Large intestine (tissue), 3 donors: ENCODE measurements around the gene PHLDA2. TPM values are rescaled to one million over a fixed set of nuclear protein-coding genes. Genes with fewer than 3 reads are reported as not detected.

ENCODE experiments used
- DNase-seq, 2 donors: peaks; one replicate each; pipeline versions ENCODE4 v3.0.0 to v3.0.0-alpha.2; 2013
- H3K27ac ChIP-seq: one replicate; pipeline ENCODE4 v1.5.1; 2013; ENCODE audit warnings: low read length
- H3K27me3 ChIP-seq: 2 replicates; pipeline ENCODE4 v1.6.1; 2013; ENCODE audit warnings: low read length; ENCODE audit not compliant: control insufficient read depth, insufficient read depth
- H3K36me3 ChIP-seq: 2 replicates; pipeline ENCODE4 v1.6.1; 2013; ENCODE audit warnings: low read length; ENCODE audit not compliant: control insufficient read depth, insufficient read depth
- H3K4me1 ChIP-seq: one replicate; pipeline ENCODE4 v1.6.1; 2013; ENCODE audit warnings: low read length; ENCODE audit not compliant: control insufficient read depth, insufficient read depth
- H3K4me3 ChIP-seq: one replicate; pipeline ENCODE4 v1.5.1; 2013; ENCODE audit warnings: low read length
- H3K9me3 ChIP-seq: one replicate; pipeline ENCODE4 v1.6.1; 2013; ENCODE audit warnings: mild to moderate bottlenecking, low read depth, low read length, moderate library complexity; ENCODE audit not compliant: control insufficient read depth
- WGBS: methylation state at CpG from one replicate; pipeline ENCODE4 v1.1.5; 2013; ENCODE audit warnings: low lambda C conversion rate; ENCODE audit not compliant: insufficient coverage; 5-methylcytosine and 5-hydroxymethylcytosine counted together
- polyA plus RNA-seq: library from polyadenylated mRNA; unstranded; fragments of 120-200 nt; gene quantifications from one replicate; pipeline ENCODE4 v1.2.1, GENCODE V29; 2013

The PHLDA2 gene
- polyA plus RNA-seq, 1 donor: 7.3 TPM

GRCh38 chr11:2945757-2946287 lies 16.6 kb upstream of the PHLDA2 start:
- peaks cover 62% of the 10 kb centered on the region for H3K36me3 ChIP-seq
- no peak for DNase-seq
- H3K9me3 ChIP-seq: no peaks in the 10 kb centered on the region
- H3K4me3 ChIP-seq: no peak overlapping the region
- WGBS: no CpG with 5 or more reads among the region's 8 CpGs
- peaks cover 16% of the 10 kb centered on the region for H3K4me1 ChIP-seq
- H3K27me3 ChIP-seq: no peaks in the 10 kb centered on the region
- no peak overlapping the region for H3K27ac ChIP-seq

GRCh38 chr11:2945031-2945756 lies 16.0 kb upstream of the PHLDA2 start:
- Histone ChIP-seq H3K27ac (peak overlapping the region; percentile 5), H3K36me3 (peaks cover 58% of the 10 kb centered on the region), H3K9me3 (no peaks in the 10 kb centered on the region), H3K4me1 (peaks cover 20% of the 10 kb centered on the region), H3K27me3 (no peaks in the 10 kb centered on the region), H3K4me3 (no peak overlapping the region)
- DNase-seq: peak; percentile 72 to 79
- no CpG with 5 or more reads among the region's 16 CpGs for WGBS

GRCh38 chr11:2944530-2944929 lies 15.3 kb upstream of the PHLDA2 start:
- Histone ChIP-seq H3K27ac (no peak overlapping the region), H3K4me1 (peaks cover 23% of the 10 kb centered on the region), H3K36me3 (peaks cover 51% of the 10 kb centered on the region), H3K27me3 (no peaks in the 10 kb centered on the region), H3K4me3 (no peak overlapping the region), H3K9me3 (no peaks in the 10 kb centered on the region)
- no peak for DNase-seq
- no CpG with 5 or more reads among the region's 24 CpGs for WGBS

GRCh38 chr11:2943711-2944118 lies 14.5 kb upstream of the PHLDA2 start:
- Histone ChIP-seq H3K27ac (no peak overlapping the region), H3K36me3 (peaks cover 45% of the 10 kb centered on the region), H3K4me1 (peaks cover 23% of the 10 kb centered on the region)

GRCh38 chr11:2942872-2943710 lies 13.9 kb upstream of the PHLDA2 start:
- no peak overlapping the region for H3K27ac ChIP-seq
- H3K4me1 ChIP-seq: peaks cover 23% of the 10 kb centered on the region
- peaks cover 38% of the 10 kb centered on the region for H3K36me3 ChIP-seq
- H3K9me3 ChIP-seq: no peaks in the 10 kb centered on the region
- no peak overlapping the region for H3K4me3 ChIP-seq
- H3K27me3 ChIP-seq: no peaks in the 10 kb centered on the region
- no peak for DNase-seq
- no CpG with 5 or more reads among the region's 15 CpGs for WGBS

More at GRCh38 chr11:2943711-2944118, 14.5 kb upstream of the PHLDA2 start:
- WGBS: no CpG with 5 or more reads among the region's 12 CpGs
- H3K9me3 ChIP-seq: no peaks in the 10 kb centered on the region
- H3K4me3 ChIP-seq: no peak overlapping the region
- peak in 1 of 2 donors; percentile 42 for DNase-seq
- H3K27me3 ChIP-seq: no peaks in the 10 kb centered on the region

- no peak for DNase-seq
- Histone ChIP-seq H3K36me3 (peaks cover 32% of the 10 kb centered on the region), H3K27ac (no peak overlapping the region), H3K4me3 (no peak overlapping the region), H3K4me1 (peaks cover 23% of the 10 kb centered on the region), H3K27me3 (no peaks in the 10 kb centered on the region), H3K9me3 (peaks cover 6% of the 10 kb centered on the region)
- WGBS: no CpG with 5 or more reads among the region's 13 CpGs
Measured at GRCh38 chr11:2942447-2942846, 13.2 kb upstream of the PHLDA2 start.

GRCh38 chr11:2940921-2941821 lies 12.0 kb upstream of the PHLDA2 start:
- peak in 1 of 2 donors; percentile 27 for DNase-seq
- peaks cover 25% of the 10 kb centered on the region for H3K36me3 ChIP-seq
- no peak overlapping the region for H3K27ac ChIP-seq
- WGBS: no CpG with 5 or more reads among the region's 10 CpGs
- no peaks in the 10 kb centered on the region for H3K27me3 ChIP-seq
- peaks cover 23% of the 10 kb centered on the region for H3K4me1 ChIP-seq
- peaks cover 11% of the 10 kb centered on the region for H3K9me3 ChIP-seq
- H3K4me3 ChIP-seq: no peak overlapping the region

GRCh38 chr11:2940147-2940920 lies 11.1 kb upstream of the PHLDA2 start:
- no peaks in the 10 kb centered on the region for H3K27me3 ChIP-seq
- no peak overlapping the region for H3K4me3 ChIP-seq
- peaks cover 11% of the 10 kb centered on the region for H3K9me3 ChIP-seq
- peaks cover 15% of the 10 kb centered on the region for H3K4me1 ChIP-seq
- peaks cover 25% of the 10 kb centered on the region for H3K36me3 ChIP-seq
- DNase-seq: peak in 1 of 2 donors; percentile 36
- H3K27ac ChIP-seq: no peak overlapping the region
- no CpG with 5 or more reads among the region's 16 CpGs for WGBS
